Caco-2 (cell line): Measurements from ENCODE around the gene SMIM44. TPM values are rescaled to one million over a fixed set of nuclear protein-coding genes. Genes with fewer than 3 reads are reported as not detected.

Experiments
- BruUV-seq: library from RNA; stranded (reverse); fragments of 400-500 nt; replicated peaks from 2 replicates; lab custom pipeline; 2021; lab: Mats Ljungman, UMichigan
- CTCF ChIA-PET: fragments of 300-600 bp; sonication (Branson Sonifier 250); formaldehyde crosslinking; loops from one replicate; lab custom pipeline; 2022; ENCODE audit warnings: antibody characterized with exemption; lab: Charles Lee
- POLR2A ChIA-PET: fragments of 300-600 bp; sonication (Branson Sonifier 250); formaldehyde crosslinking; loops from one replicate; lab custom pipeline; 2022; ENCODE audit warnings: antibody characterized with exemption; lab: Charles Lee
- DNase-seq, 2 experiments: peaks; one replicate each; pipeline versions ENCODE4 v3.0.0 to v3.0.0-alpha.2; 2020 to 2022
- H3K27me3 ChIP-seq: replicated peaks from 2 replicates; pipeline ENCODE4 v1.6.0; 2011; ENCODE audit warnings: low read length; ENCODE audit not compliant: control insufficient read depth, insufficient read depth
- H3K36me3 ChIP-seq: 2 replicates; pipeline ENCODE4 v1.5.1; 2011; ENCODE audit warnings: low read length; ENCODE audit not compliant: control insufficient read depth, insufficient read depth
- H3K4me1 ChIP-seq: fragments of 250-450 bp; sonication (Bioruptor Pico); 2 replicates; pipeline ENCODE4 v1.5.1; 2020; ENCODE audit warnings: mild to moderate bottlenecking
- H3K4me3 ChIP-seq: 2 replicates; pipeline ENCODE4 v1.5.1; 2011; ENCODE audit warnings: low read depth, mild to moderate bottlenecking, control low read depth, low read length
- H3K9me3 ChIP-seq: fragments of 250-450 bp; sonication (Bioruptor Pico); 2 replicates; pipeline ENCODE4 v1.5.1; 2020; ENCODE audit warnings: mild to moderate bottlenecking, moderate library complexity
- H3K27ac Mint-ChIP-seq: one replicate; pipeline ENCODE4 v1.8.0; 2022; ENCODE audit warnings: mixed read lengths; ENCODE audit not compliant: unreplicated experiment
- H3K27me3 Mint-ChIP-seq: one replicate; pipeline ENCODE4 v1.8.0; 2022; ENCODE audit warnings: mixed read lengths; ENCODE audit not compliant: insufficient read depth, unreplicated experiment
- H3K36me3 Mint-ChIP-seq: one replicate; pipeline ENCODE4 v1.8.0; 2022; ENCODE audit warnings: mild to moderate bottlenecking, mixed read lengths; ENCODE audit not compliant: insufficient read depth, unreplicated experiment
- H3K4me1 Mint-ChIP-seq: one replicate; pipeline ENCODE4 v1.8.0; 2022; ENCODE audit warnings: low read depth, mixed read lengths; ENCODE audit not compliant: unreplicated experiment
- H3K4me3 Mint-ChIP-seq: one replicate; pipeline ENCODE4 v1.8.0; 2022; ENCODE audit warnings: mild to moderate bottlenecking, moderate library complexity, mixed read lengths; ENCODE audit not compliant: unreplicated experiment
- H3K9me3 Mint-ChIP-seq: one replicate; pipeline ENCODE4 v1.8.0; 2022; ENCODE audit warnings: mixed read lengths; ENCODE audit not compliant: unreplicated experiment
- CTCF ChIP-seq, 2 experiments: fragments of 200-600 bp in 1 of 2; IDR thresholded peaks; 1 replicate in 1 of 2; 2 replicates in 1 of 2; pipeline versions ENCODE4 v1.5.1 to v1.8.0; 2011 to 2022; ENCODE audit warnings: antibody characterized with exemption in 1 of 2, control low read depth in 1 of 2, inconsistent platforms in 1 of 2, low read depth in 1 of 2, low read length in 1 of 2, mild to moderate bottlenecking in 1 of 2, moderate library complexity in 1 of 2; ENCODE audit not compliant: insufficient read depth in 1 of 2, severe bottlenecking in 1 of 2, unreplicated experiment in 1 of 2
- intact Hi-C: fragments of 100-400 bp; cut with micrococcal nuclease; formaldehyde crosslinking; loops from one replicate; pipeline ENCODE4 v1.10.0; 2022; ENCODE audit not compliant: unreplicated experiment
- total RNA-seq: library from RNA; stranded (reverse); gene quantifications from 2 replicates; pipeline ENCODE4 v1.2.3, GENCODE V29; 2022

The SMIM44 gene
- total RNA-seq, 1 experiment from 2014 or later = not detected

- POLR2A ChIA-PET = no interaction called here
- no TSS peak for BruUV-seq
Observed at GRCh38 chr19:3513229-3514140, 30.2 kb upstream of the SMIM44 start.

DNA sequence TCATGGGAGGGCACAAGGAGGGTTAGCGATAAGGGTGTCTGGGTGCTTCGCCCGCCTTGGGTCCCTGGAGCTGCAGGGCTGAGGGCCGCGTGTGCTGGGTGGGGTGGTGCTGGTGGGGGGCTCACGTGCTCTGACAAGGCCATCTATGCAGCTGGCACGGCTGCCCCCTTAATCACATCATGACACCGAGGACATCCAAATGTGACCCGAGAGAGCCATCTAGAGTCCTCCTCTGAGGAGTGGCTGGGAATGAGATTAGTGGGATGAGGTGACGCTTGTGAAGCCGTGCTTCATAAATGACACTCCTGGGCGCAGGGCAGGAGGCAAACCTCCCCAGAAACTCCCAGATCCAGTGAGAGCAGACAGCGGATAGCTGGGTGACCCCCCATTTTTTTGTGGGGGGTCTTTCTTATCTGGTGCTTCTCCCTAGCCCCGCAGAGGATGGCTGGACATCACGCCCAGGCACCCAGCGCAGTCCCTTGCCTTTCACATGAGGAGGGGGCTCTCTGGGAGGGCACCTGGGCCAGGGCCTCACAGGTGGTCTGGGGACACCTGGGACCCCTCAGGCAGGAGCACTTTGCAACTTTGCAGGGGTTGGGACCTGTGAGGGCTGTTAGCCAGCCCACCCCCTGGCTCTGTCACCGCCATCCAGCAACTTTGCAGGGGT lies 29.5 kb upstream of the SMIM44 start:
- no TSS peak for BruUV-seq
- intact Hi-C loops = no loop called here
- no peaks in the 10 kb centered on the region; the same call in 1 of the 2 replicates for H3K4me1 ChIP-seq
- Mint-ChIP-seq H3K4me3 (no peak overlapping the region), H3K9me3 (no peaks in the 10 kb centered on the region), H3K27ac (no peak overlapping the region), H3K27me3 (no peaks in the 10 kb centered on the region), H3K36me3 (peaks cover 25% of the 10 kb centered on the region), H3K4me1 (no peaks in the 10 kb centered on the region)
- peaks cover 1% of the 10 kb centered on the region for H3K36me3 ChIP-seq
- no peaks in the 10 kb centered on the region for H3K9me3 ChIP-seq
- ChIA-PET POLR2A (no interaction called here), CTCF (no interaction called here)
- H3K4me3 ChIP-seq = no peak overlapping the region
- no peak for DNase-seq
- TF ChIP-seq CTCF (IDR thresholded peaks at IDR 0.05; ENCODE audit: insufficient read depth in 1 of 2, low read depth in 1 of 2, low read length in 1 of 2, severe bottlenecking in 1 of 2, unreplicated experiment in 1 of 2) = no peak
- H3K27me3 ChIP-seq = no peaks in the 10 kb centered on the region

More at GRCh38 chr19:3513229-3514140, 30.2 kb upstream of the SMIM44 start:
- no peak overlapping the region for H3K27ac Mint-ChIP-seq
- CTCF ChIA-PET = no interaction called here
- peaks cover 25% of the 10 kb centered on the region for H3K36me3 Mint-ChIP-seq
- H3K27me3 Mint-ChIP-seq = no peaks in the 10 kb centered on the region
- H3K27me3 ChIP-seq = no peaks in the 10 kb centered on the region
- intact Hi-C loops = no loop called here
- DNase-seq = no peak
- no peak overlapping the region for H3K4me3 ChIP-seq
- peaks cover 1% of the 10 kb centered on the region for H3K36me3 ChIP-seq
- no peak overlapping the region for H3K4me3 Mint-ChIP-seq
- H3K9me3 Mint-ChIP-seq = no peaks in the 10 kb centered on the region
- no peaks in the 10 kb centered on the region for H3K4me1 ChIP-seq
- no peaks in the 10 kb centered on the region for H3K9me3 ChIP-seq
- H3K4me1 Mint-ChIP-seq = no peaks in the 10 kb centered on the region
- TF ChIP-seq CTCF (IDR thresholded peaks at IDR 0.05; ENCODE audit: insufficient read depth in 1 of 2, low read depth in 1 of 2, low read length in 1 of 2, severe bottlenecking in 1 of 2, unreplicated experiment in 1 of 2) = no peak

- no peaks in the 10 kb centered on the region for H3K27me3 ChIP-seq
- no peak for TF ChIP-seq CTCF (IDR thresholded peaks at IDR 0.05; ENCODE audit: insufficient read depth in 1 of 2, low read depth in 1 of 2, low read length in 1 of 2, severe bottlenecking in 1 of 2, unreplicated experiment in 1 of 2)
- Mint-ChIP-seq H3K9me3 (no peaks in the 10 kb centered on the region), H3K27ac (no peak overlapping the region), H3K4me3 (no peak overlapping the region), H3K27me3 (no peaks in the 10 kb centered on the region), H3K36me3 (peaks cover 31% of the 10 kb centered on the region), H3K4me1 (no peaks in the 10 kb centered on the region)
- intact Hi-C loops = no loop called here
- BruUV-seq = no TSS peak
- no peak for DNase-seq
- ChIA-PET CTCF (no interaction called here), POLR2A (no interaction called here)
- peaks cover 1% of the 10 kb centered on the region for H3K36me3 ChIP-seq
- no peaks in the 10 kb centered on the region for H3K9me3 ChIP-seq
- no peaks in the 10 kb centered on the region; the same call in 1 of the 2 replicates for H3K4me1 ChIP-seq
- no peak overlapping the region for H3K4me3 ChIP-seq
Observed at GRCh38 chr19:3511506-3512251, 28.4 kb upstream of the SMIM44 start.
